NK-92 (cell line): Measurements from ENCODE around the gene PID1.
"Not testable (repeated sequence)": the region's sequence is repeated elsewhere in the genome, so short reads cannot be mapped to it uniquely, and the experiment has no call there.

Experiments
- DNase-seq: peaks from one replicate; lab custom pipeline; 2025; ENCODE audit not compliant: unreplicated experiment; lab: John Stamatoyannopoulos, UW

The PID1 gene

DNA sequence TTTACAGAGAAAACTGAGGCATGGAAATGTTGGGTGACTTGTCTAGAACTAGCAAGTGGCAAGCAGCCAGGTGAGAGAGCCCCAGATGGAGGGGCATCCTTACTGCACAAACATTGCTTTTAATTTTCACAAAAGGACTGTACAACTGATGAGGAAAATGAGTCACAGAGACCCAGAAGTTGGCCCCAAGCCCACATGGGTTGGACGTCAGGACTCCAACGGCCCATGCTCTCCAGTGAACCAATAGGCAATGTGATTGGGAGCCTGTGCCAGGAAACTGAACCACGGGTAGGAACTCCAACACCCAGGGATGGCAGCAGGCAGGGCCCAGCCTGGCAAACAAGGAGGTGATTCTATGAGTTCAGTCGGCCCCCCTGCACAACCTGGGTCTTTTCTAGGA, 50.8 kb downstream of the PID1 start:
- no peak for DNase-seq

DNA sequence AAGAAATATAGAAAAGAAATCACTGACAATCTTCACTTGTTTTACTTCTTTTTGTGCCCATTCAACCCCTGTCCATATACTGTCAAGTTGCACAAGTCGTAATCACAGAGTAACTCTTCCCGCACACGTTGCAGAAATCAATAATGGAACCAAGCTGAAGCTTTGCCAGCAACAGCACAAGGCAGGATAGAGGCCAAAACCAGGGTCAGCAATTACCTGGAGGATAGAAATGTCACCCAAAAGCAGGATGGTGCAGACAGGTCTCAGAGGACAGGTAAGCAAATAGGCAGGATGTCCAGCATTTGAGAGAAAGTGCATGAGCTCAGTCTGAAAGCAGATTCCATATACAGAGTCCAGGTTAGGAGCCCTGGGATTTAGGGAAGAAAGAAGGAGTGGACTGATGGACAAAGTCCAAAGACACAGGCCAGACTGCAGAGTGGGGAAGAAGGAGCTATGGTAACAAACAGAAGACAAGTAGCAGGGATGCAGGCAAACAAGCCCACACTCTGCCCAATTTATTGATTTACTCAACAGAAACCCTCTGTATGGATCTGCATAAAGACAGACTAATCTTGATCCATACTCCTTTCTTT, 52.7 kb downstream of the PID1 start:
- DNase-seq: no peak

DNA sequence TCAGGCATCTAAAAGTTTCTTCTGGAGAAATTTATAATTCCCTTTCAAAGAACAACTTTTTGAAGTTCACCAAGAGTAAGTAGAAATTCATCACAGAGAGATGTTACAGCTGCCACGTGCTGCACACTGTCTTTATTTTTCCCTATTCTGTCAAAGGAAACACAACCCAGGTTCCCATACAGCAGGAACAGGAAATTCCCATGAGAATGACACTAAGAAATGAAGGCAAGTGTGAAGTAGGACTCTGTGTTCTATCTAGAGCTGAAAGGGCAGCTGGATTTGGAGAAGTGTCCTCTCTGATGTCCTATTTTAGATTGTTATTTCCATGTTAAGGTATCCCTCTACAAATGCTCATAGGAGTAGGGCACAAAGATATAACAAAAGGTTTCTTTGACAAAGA, 58.8 kb downstream of the PID1 start:
- no peak for DNase-seq

DNA sequence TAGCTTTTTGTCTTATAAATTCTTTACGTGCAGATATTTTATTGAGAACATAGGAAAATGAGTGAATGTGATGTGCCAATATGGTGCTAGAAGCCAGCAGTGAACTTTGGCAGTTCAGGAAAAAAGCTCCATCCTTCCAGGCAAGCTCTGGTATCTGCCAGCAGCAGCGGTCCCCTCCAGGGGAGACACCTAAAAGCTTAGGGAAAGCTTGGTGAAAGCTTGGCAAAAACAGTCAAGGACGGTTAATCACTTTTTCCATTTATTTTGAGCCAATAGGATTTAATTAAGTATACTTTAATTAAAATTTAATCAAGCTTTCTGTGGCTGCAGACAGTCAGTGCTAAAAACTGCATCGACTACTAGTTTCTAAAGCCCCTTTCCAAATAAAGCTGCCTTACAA, 60.4 kb downstream of the PID1 start:
- no peak for DNase-seq

DNA sequence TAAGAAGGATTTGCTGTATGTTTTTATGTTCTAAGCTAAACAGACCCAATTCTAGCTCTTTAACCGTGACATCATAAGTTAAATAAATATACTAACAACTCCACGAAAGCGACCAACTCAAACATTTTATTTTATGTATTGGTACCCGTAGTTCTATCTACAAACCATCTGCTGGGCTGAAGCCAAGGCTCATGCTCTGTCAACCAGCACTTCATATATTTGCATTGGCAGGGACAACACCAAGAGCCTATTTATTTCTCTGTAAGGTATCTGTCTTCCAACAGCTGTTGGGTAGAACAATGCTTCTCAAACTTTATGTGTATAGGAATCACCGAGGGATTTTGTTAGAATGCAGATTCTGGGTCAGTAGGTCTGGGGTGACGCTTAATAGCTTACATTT, 64.5 kb downstream of the PID1 start:
- DNase-seq: no peak

DNA sequence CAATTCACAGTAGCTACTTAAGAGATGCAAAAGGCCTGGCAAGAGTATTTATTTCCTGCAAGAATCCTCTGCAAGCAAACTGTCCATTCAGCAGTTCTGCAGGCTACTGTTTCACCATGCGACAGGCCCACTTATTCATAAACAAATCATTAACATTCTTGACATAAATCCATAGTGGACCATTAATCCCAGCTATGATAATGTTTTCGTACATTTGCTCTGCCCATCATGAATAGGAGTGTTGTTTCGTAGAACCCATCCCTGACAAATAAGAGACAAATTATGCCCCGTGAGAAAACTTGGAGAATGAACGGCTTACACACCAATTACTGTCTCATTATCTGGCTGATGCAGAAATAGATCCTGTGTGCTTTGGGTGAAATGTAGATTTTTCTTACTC, 65.4 kb downstream of the PID1 start:
- DNase-seq: no peak

DNA sequence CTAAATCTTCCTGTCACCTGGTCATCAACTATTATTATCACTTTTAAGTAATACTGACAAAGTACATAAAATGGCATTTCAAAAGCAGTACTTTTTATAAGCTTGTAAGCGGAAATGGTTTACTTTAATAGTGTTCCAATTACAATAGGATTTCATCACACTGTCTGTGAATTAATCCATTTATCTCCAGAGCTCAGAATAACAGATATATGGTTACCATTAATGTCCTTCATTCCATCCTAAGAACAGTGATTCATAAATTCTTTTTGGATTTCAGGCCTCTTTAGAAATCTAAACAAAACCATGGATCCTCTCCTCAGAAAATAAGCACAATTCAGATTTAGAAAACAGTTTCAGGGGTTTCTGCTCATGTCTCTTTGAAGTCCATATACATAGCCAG, 68.4 kb downstream of the PID1 start:
- DNase-seq: no peak

DNA sequence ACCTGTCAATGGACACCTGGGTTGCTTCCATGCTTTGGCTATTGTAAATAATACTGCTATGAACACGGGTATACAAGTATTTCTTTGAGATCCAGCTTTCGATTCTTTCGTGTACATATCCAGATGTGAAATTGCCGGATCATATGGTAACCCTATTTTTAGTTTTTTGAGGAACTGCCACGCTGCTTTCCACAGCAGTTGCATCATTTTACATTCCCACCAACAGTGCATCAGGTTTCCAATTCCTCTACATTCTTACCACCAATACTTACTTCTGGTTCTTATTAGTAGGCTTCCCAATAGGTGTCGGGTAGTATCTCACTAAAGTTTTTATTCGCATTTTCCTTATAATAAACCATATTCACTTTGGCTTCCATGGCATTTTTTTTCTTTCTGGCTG, 69.6 kb downstream of the PID1 start:
- no peak for DNase-seq

DNA sequence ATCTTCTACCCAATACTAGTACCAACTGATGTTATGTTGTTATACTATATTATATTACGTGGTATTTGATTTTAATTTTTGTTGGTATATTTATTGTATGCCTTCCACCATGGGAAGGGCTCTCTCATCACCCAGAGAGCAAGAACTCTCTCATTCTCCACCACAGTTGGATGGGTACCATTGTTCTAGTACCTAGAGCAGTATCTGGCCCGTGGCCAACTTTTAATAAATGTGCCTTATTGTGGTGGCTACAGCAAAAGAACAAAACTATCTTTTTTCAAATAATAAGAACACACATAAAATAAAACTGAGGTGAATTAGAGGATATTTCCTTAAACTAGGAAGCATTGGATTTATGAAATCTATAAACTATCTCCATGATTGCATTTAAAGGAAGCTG, 71.8 kb downstream of the PID1 start:
- DNase-seq: no peak

DNA sequence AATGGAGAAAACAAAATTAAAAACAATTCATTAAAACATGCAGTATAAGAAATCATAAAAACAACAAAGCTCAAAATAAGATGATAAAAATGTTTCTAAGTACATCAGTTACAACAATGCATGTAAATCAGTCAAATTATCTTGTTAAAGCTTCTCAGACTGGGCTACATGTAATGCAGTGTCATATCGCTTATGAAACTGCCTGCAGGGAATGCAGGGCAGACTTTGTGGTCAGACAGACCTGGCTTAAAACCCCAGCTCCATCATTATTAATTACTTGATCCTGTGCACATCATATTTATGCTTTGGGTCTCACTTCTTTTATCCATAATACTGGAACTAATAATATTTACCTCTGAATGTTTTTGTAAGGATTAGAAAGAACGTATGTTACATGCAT, 74.6 kb downstream of the PID1 start:
- no peak for DNase-seq

DNA sequence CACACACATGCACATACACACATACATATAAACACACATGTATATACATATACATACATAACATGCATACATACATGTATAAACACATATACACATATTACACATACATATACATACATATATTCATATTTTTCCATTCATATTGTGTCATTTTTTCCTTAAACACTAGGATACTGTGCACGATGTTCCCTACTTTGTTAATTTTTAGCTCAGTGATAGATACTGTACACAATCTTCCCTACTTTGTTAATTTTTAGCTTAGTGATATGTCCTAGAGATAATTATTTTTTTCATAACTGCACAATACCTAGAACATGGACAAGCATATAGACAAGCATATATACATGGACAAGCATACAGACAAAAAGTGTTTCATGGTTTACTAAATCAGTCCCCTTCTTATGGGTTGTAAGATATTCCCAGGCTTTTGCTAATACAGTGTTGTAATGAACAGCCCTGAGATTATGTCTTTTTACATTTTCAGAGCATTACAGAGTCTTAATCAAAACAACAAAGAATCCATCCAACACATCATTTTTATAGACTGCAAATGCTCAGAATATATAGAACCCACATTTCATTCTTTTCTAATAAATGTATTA, 75.6 kb downstream of the PID1 start:
- DNase-seq: no peak

DNA sequence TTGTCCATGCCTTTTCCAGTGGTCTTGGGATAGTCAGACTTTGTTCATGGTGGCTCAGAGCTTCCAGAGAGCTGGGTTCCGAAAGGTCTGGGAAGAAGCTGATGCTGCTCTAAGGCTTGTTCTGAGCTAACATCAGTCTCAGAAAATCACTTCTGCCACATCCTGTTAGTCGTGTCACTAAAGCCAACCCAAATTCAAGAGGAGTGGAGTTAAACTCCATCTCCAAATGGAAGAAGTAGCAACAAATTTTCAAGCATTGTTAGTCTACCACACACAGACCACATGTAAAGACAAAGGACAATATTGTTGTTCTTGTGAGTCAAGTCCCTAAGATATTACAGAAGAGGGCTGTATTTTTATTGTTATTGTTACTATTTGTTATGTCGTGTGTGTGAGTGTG, 77.8 kb downstream of the PID1 start:
- no peak for DNase-seq

DNA sequence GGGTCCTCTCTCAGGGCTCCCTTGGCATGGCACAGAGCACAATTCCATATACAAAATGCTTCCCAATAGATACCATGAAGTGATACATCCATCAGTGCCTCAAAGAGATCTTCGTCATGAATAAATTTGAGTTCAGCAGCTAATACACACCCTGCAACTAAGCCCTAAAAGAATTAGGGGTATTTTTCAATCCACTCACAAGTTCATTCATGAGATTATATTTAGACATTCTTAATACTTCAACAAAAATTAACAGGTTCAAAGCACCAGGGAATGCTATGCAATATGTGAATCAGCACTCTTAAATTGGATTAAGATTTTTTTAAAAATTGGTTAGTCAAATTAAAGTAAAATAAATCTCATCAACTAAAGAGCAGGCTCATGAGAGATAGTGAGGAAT, 79.7 kb downstream of the PID1 start:
- no peak for DNase-seq

DNA sequence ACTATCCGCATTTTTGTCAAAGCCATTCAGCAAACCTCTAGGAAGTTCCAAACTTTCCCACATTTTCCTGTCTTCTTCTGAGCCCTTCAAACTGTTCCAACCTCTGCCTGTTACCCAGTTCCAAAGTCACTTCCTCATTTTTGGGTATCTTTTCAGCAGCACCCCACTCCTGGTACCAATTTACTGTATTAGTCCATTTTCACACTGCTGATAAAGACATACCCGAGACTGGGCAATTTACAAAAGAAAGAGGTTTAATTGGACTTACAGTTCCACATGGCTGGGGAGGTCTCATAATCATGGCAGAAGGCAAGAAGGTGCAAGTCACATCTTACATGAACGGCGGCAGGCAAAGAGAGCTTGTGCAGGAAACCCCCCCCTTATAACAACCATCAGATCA, 84.0 kb downstream of the PID1 start:
- not testable (repeated sequence) for DNase-seq

DNA sequence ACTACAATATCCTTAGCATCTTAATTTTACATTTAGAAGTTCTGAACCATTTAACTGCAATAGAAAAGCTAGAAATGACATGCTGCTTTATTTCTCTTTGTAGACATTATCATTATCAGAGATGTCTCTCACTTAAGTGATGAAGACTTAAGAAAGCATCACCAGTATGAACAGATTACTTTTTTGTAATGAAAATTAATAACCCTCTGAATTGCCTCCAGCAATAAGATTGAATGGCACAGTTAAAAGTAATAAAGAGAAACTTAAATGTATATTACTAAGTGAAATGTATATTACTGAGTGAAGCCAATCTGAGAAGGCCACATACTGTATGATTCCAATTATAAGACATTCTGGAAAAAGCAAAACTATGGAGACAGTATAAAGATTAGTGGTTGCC, 89.4 kb downstream of the PID1 start:
- DNase-seq: no peak

DNA sequence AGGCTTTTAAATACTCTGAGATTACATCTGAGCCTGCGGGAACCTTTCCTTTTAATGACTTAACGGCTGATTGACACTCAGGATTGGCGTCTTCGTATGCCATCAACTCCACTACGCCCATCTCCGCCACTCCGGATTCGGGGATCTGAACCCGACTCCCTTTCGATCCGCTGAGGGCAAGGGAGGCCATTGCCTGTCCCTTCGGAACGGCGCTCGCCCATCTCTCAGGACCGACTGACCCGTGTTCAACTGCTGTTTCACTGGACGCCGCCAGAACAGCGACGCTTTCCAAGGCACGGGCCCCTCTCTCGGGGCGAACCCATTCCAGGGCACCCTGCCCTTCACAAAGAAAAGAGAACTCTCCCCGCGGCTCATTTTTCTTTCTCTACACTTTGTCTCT, 90.4 kb downstream of the PID1 start:
- DNase-seq: no peak

DNA sequence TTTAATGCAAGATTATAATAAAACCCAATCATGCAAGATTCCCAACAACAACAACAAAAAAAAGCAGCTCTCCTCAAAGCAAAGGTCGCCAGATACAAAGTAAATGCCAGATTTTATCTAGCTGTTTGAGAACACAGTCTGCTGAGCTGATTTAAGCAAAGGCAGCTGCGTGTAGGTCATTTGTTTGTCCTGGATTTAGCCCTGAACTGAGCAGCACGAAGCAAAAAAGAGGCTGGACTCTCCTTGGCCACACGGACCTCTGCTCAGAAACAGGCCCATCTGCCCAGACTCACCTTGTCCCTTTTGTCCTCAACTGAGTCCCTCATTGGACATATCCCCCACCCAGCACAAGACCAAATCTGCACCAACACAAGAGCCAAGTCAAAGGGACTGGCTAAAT, 91.5 kb downstream of the PID1 start:
- DNase-seq: no peak

DNA sequence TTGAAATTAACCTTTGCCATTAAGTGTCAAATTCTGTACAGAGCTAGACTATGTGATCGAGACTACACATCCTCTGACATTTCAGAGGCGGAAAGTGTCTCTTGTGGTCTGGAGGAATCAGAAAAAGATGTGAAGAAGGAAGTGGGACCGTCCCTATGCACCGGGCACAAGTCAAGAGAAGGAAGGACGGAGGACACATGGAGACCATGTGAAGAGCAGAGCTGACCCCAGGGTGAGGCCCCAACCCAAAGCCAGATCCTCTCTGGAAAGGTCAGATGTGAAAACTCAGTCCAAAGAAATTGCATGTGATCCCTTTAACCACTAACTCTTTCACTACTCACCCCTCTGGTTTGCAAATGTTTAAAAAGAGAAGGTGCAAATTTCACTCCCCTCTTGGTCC, 92.4 kb downstream of the PID1 start:
- no peak for DNase-seq

DNA sequence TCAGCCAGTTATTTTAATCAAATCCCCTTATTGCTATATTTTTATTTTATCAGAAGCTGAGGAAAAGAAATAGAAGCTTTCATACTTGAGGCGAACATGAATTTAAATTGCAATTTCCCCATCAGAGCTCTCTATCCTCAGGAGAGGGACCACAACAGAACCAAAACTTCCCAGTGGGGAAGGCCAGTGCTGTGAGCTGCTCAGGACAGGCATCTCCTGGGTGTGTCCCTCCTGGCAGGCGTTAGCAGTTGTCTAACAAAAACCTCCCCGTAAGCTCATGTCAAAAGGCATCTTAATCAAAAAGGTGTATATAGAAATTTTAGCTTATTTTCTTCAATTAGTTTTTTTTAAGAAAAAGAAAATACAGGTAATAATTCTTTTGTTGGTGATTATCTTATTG, 93.0 kb downstream of the PID1 start:
- DNase-seq: no peak

DNA sequence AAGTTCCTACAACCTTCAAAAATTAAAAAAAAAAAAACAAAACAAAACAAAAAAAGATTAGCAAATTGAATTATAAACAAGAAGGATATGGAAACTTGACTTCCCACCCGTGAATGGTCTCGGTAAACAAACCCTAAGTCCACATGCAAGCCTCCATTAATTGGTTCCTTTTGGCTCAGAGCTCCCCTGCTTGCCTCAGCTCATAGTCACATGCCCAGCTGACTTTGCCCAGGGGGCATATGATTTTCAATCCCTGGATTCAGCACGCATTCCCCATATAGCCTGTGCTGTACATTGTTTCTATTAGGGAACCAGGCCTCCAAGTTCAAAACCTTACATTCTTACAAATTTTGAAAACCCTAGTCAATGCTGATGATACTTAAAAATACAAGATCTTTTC, 95.0 kb downstream of the PID1 start:
- DNase-seq: no peak

DNA sequence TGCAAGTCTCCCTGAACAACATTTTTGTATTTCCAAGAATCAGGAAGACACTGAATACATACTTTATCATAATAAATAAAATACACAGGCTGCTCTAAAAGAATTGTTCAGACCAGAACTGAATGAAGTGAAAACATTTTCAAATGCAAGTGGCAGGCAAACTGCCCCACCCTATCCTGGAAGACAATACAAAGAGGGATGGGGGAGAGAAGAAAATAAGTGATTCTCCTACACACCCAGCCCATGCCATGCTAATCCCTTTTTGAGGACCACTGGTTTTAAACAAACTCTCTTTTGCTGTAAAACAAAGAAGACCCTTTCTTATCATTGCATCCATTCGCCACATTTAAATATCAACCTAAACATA, 95.6 kb downstream of the PID1 start:
- DNase-seq: no peak

DNA sequence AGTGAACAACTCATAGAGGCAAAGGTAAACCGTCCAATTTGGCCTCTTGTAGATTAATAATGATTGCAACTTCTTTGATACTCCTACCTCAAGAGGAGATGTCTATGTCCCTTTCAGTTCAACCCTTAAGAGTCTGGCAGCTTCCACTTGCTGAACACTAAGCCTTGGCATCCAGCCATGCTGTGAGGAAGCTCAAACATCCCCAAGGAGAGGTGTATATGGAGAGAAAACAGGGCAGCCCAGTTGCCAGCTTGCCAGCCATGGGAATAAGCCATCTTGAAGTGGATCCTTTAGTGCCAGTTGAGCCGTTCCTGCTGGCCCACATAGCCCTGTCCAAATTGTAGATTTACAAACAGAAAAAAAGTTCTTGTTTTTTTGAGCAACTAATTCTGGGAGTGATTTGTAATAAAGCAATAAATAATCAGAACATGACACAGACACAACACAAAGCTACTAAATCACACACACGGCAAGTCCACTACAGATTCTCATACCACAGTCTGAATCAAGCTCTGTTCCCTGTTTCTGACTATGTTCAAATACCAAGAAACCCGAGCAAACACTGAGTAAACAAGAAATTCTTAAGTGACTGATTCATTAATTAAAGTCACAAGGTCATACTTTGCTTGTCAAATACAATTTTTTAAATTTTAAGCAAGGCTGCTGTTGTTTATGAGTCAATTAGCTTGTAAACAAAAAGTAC, 96.1 kb downstream of the PID1 start:
- no peak for DNase-seq

DNA sequence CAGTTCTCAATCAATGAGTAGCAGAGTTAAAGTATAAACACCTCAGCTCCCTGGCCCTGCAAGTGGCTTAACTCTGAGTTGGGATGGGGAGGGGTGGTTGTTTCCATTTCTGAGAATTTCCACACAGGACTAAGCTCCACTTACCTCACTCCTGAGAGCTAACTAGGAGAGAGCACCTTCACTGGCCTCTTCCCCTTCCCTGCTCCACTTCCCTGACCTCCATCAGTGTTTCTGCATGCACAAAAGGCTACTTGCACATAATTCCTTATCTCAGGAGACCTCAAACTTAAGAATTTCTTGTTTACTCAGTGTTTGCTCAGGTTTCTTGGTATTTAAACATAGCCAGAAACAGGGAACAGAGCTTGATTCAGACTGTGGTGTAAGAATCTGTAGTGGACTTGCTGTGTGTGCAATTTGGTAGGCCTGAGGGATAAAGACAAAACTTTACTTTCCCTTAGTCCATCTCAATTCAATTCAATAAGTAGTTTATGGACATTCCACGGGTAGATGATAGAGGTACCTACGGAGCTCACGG, 97.2 kb downstream of the PID1 start:
- DNase-seq: no peak
